Type B pancreatic cell (in vitro differentiated cells): ENCODE results near the gene FAM107A. TPM values are rescaled to one million over a fixed set of nuclear protein-coding genes. Genes with fewer than 3 reads are reported as not detected.

Experiments used
- DNase-seq: peaks from one replicate; pipeline ENCODE4 v3.0.0; 2021; ENCODE audit warnings: mixed read lengths; ENCODE audit not compliant: unreplicated experiment; ENCODE audit errors: extremely low spot score
- H3K27ac Mint-ChIP-seq: 2 replicates; pipeline ENCODE4 v1.8.0; 2021; ENCODE audit warnings: mild to moderate bottlenecking, mixed read lengths
- H3K27me3 Mint-ChIP-seq: 2 replicates; pipeline ENCODE4 v1.8.0; 2021; ENCODE audit warnings: mixed read lengths
- H3K36me3 Mint-ChIP-seq: 2 replicates; pipeline ENCODE4 v1.8.0; 2021; ENCODE audit warnings: mixed read lengths
- H3K4me1 Mint-ChIP-seq: one replicate; pipeline ENCODE4 v1.8.0; 2021; ENCODE audit warnings: mixed read lengths; ENCODE audit not compliant: unreplicated experiment
- H3K4me3 Mint-ChIP-seq: 2 replicates; pipeline ENCODE4 v1.8.0; 2021; ENCODE audit warnings: mild to moderate bottlenecking, mixed read lengths
- H3K9me3 Mint-ChIP-seq: 2 replicates; pipeline ENCODE4 v1.8.0; 2021; ENCODE audit warnings: mixed read lengths
- total RNA-seq: library from RNA; stranded (reverse); gene quantifications from 2 replicates; pipeline ENCODE4 v1.2.1, GENCODE V29; 2021; ENCODE audit warnings: low replicate concordance
- TF ChIP-seq, protein P1 (sequence below): fragments of 200-600 bp; sonication (generic); conservative IDR thresholded peaks from 2 replicates; pipeline ENCODE4 v1.5.0; 2021; ENCODE audit warnings: antibody characterized with exemption, mild to moderate bottlenecking

FAM107A gene
- total RNA-seq, 1 donor from 2014 or later = 2.9 TPM

DNA sequence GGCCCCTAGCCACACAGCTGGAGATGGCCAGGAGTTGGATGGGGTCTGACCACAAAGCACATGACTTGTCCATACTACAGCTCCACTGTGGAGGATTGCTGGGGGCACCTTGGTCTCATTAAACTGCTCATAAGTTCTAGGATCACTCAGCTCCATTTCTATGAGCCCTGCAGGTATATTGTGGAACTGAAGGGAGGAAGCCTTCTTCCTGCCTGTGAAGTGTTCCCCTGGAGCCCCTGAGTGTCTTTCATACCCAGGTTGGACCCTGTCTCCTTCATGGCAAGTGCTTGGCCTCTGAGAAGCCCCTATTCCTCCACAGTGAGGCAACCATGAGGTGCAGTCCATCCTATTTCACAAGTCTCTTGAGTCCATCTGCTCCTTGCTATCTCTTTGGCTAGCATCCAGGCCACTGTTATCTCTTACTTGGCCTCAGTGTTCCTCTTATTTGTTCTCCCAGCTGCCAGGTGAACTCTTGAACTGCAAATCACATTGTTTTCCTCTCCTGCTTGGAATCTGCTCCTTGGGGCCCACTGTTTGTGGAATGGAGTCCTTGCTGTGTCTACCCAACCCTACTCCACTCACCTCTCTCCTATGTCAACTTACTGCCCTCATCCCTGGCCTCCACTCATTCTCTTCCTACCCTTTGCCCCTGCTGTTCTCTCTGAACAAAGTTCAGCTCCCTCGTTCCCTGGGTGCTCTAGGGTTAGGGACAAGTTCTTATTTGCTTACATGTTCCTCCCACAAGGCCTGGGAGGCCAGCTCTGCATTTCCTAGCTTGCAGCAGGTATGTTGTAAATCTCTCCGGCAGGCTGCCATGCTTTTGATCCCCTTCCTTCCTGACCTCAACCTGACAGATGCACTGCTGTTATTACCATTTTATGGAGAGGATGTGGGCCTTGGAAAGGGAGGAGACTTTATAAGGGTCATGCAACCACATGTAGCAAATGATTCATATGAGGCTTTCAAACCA lies 41.4 kb downstream of the FAM107A start:
- TF ChIP-seq, protein P1, sequence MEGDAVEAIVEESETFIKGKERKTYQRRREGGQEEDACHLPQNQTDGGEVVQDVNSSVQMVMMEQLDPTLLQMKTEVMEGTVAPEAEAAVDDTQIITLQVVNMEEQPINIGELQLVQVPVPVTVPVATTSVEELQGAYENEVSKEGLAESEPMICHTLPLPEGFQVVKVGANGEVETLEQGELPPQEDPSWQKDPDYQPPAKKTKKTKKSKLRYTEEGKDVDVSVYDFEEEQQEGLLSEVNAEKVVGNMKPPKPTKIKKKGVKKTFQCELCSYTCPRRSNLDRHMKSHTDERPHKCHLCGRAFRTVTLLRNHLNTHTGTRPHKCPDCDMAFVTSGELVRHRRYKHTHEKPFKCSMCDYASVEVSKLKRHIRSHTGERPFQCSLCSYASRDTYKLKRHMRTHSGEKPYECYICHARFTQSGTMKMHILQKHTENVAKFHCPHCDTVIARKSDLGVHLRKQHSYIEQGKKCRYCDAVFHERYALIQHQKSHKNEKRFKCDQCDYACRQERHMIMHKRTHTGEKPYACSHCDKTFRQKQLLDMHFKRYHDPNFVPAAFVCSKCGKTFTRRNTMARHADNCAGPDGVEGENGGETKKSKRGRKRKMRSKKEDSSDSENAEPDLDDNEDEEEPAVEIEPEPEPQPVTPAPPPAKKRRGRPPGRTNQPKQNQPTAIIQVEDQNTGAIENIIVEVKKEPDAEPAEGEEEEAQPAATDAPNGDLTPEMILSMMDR = no peak
- H3K4me1 Mint-ChIP-seq = peaks cover 27% of the 10 kb centered on the region
- DNase-seq = peak; percentile 53
- no peaks in the 10 kb centered on the region for H3K27me3 Mint-ChIP-seq
- H3K4me3 Mint-ChIP-seq = peak overlapping the region; percentile 20
- no peaks in the 10 kb centered on the region for H3K9me3 Mint-ChIP-seq
- no peaks in the 10 kb centered on the region for H3K36me3 Mint-ChIP-seq
- peak overlapping the region; percentile 61 for H3K27ac Mint-ChIP-seq

DNA sequence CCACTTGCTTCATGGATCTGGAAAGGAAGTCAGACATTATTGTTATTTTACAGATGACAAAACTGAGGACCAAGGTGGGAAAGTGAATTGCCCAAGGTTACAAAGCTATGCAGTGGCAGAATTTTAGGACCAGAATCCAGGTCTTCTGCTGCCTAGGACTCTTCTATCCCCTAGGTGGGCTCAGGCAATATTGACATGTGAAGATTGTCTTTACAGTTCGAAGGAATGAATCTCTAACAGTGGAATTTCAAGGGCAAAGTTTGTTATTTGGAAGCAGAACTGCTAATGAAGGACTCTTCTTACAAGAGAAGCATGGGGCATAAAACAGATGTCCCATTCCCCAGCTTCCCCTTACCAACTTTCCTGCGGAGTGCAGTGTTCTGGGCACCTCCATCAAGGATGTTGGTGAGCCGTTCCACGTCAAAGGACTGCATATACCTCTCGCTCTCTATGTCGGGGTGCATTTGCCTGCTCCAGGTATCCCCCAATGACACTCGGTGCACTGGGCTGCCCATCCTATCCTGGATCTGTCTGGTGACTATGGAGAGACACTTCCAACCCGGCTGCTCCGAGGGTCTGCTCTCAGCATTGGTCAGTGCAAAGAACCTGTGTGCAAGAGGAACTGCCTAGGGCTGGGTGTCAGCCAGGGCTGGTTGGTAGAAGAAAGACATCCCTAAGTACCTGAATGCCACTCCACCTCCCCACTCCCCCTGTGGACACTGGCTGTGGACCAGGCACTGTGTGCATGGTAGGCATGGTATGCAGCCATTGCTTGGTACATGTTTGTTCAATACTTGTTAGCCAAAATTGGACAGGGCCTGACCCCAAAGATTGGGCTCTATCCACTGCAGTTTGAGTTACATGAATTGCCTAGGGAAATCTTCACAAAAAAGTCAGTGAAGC lies 42.3 kb downstream of the FAM107A start:
- no peak overlapping the region for H3K27ac Mint-ChIP-seq
- H3K4me1 Mint-ChIP-seq = peaks cover 27% of the 10 kb centered on the region
- no peaks in the 10 kb centered on the region for H3K36me3 Mint-ChIP-seq
- no peaks in the 10 kb centered on the region for H3K9me3 Mint-ChIP-seq
- no peak overlapping the region for H3K4me3 Mint-ChIP-seq
- TF ChIP-seq, protein P1 = no peak
- peak; percentile 48 for DNase-seq
- no peaks in the 10 kb centered on the region for H3K27me3 Mint-ChIP-seq

DNA sequence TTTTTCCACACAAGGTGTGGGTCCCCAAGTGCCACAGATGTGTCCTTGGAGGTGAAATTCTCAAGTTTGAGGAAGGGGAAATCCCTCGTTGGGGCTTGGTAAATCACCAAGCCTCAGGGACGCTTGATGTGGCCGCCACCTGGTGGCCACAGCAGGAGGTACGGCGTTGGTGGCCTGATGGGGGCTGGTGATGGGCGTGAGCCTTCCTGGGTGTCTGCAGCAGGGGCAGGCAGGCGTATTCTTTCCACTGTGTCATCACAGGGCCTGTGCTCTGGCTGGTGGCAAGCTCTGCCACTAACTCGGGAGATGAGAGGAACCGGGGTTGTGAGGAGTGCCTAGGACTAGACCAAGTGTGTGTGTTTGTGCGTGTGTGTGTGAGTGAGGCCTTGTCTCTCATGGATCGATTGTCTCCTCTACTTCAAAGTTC lies 44.4 kb downstream of the FAM107A start:
- Mint-ChIP-seq H3K27me3 (no peaks in the 10 kb centered on the region), H3K9me3 (no peaks in the 10 kb centered on the region), H3K36me3 (no peaks in the 10 kb centered on the region), H3K4me3 (no peak overlapping the region), H3K4me1 (peaks cover 27% of the 10 kb centered on the region), H3K27ac (peak overlapping the region; percentile 19)
- DNase-seq = no peak
- TF ChIP-seq, protein P1 = peak; percentile 90

DNA sequence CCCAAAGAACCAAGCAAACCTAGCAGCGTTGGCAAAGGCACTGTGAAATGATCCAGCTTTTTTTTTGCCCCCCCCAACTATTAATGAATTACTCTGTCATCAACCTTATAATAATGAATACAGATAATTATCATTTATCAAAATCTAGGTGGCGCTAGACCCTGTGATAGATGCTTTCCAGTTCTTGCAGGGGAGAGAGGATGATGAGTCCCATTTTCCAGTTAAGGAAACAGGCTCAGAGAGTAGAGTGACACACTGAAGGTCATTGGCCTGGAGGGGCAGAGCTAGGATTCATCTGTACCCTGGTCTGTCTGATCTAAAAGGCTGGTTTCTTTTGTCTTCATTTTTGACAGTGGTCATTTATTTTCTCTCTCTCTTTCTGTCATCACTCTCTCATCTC lies 45.2 kb downstream of the FAM107A start:
- H3K4me1 Mint-ChIP-seq = peaks cover 20% of the 10 kb centered on the region
- H3K4me3 Mint-ChIP-seq = no peak overlapping the region
- TF ChIP-seq, protein P1 = no peak
- H3K27me3 Mint-ChIP-seq = no peaks in the 10 kb centered on the region
- H3K9me3 Mint-ChIP-seq = no peaks in the 10 kb centered on the region
- H3K36me3 Mint-ChIP-seq = no peaks in the 10 kb centered on the region
- H3K27ac Mint-ChIP-seq = no peak overlapping the region
- no peak for DNase-seq

DNA sequence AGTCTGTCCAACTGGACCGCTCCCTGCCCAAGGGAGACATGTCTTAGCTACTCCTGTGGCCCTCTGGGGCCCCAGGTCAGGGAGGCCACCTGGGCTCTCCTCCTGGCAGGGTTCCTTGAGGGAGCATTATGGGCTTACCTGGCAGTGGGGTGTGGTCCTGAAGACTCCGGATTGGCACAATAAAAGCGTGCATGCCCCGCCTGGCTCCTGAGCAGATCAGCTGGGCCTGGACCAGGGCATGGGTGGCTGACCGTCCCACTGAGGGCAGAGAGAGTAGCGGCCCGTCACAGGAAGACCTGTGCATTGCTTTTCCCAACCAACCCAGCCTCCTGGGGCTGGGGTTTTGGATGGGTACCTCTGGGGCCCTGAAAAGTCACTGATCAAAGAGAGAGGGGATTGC lies 45.6 kb downstream of the FAM107A start:
- Mint-ChIP-seq H3K9me3 (no peaks in the 10 kb centered on the region), H3K27me3 (no peaks in the 10 kb centered on the region)

More for the DNA sequence above, 45.6 kb downstream of the FAM107A start:
- H3K4me3 Mint-ChIP-seq = no peak overlapping the region
- DNase-seq = no peak
- H3K27ac Mint-ChIP-seq = no peak overlapping the region
- no peaks in the 10 kb centered on the region for H3K36me3 Mint-ChIP-seq
- TF ChIP-seq, protein P1 = no peak
- H3K4me1 Mint-ChIP-seq = peaks cover 16% of the 10 kb centered on the region
